IPS-18a (cell line): ENCODE data around the gene MOSMO.
"Not testable (repeated sequence)": the region's sequence is repeated elsewhere in the genome, so short reads cannot be mapped to it uniquely, and the experiment has no call there.

Source experiments
- H3K27ac ChIP-seq: one replicate; pipeline ENCODE4 v1.5.1; 2013; ENCODE audit warnings: low read length
- H3K27me3 ChIP-seq: one replicate; pipeline ENCODE4 v1.6.1; 2013; ENCODE audit warnings: mild to moderate bottlenecking, low read length; ENCODE audit not compliant: control insufficient read depth, insufficient read depth
- H3K36me3 ChIP-seq: one replicate; pipeline ENCODE4 v1.6.1; 2013; ENCODE audit warnings: low read depth, low read length; ENCODE audit not compliant: control insufficient read depth
- H3K4me1 ChIP-seq: one replicate; pipeline ENCODE4 v1.6.1; 2013; ENCODE audit warnings: low read depth, low read length; ENCODE audit not compliant: control insufficient read depth
- H3K4me3 ChIP-seq: one replicate; pipeline ENCODE4 v1.5.1; 2013; ENCODE audit warnings: low read length
- H3K9ac ChIP-seq: one replicate; pipeline ENCODE4 v1.6.1; 2013; ENCODE audit warnings: mild to moderate bottlenecking, low read length, moderate library complexity
- H3K9me3 ChIP-seq: one replicate; pipeline ENCODE4 v1.6.1; 2013; ENCODE audit warnings: low read depth, low read length; ENCODE audit not compliant: control insufficient read depth

Gene MOSMO

DNA sequence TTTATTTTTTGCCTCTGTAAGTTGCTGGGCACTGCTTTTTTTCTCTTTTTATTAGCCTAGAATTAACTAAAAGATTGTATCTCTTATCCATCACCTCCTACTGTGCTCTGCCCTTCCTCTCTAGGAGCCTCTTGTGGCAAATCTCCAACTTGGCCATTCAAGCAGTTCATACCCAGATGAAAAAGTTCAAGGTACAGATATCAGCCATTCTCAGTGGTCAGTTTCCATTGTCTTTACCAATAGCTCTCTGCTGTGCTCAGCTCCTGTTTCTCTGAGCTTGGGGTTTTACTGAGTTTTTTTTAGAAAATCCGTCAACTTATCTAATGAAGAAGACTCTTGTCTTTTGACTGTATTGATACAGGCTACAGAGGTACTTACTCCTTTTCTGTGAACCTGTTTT, 15.6 kb downstream of the MOSMO start:
- Histone ChIP-seq H3K27me3 (no peaks in the 10 kb centered on the region), H3K4me1 (no peaks in the 10 kb centered on the region), H3K9me3 (no peaks in the 10 kb centered on the region), H3K27ac (no peak overlapping the region), H3K4me3 (no peak overlapping the region), H3K36me3 (no peaks in the 10 kb centered on the region), H3K9ac (no peak overlapping the region)

DNA sequence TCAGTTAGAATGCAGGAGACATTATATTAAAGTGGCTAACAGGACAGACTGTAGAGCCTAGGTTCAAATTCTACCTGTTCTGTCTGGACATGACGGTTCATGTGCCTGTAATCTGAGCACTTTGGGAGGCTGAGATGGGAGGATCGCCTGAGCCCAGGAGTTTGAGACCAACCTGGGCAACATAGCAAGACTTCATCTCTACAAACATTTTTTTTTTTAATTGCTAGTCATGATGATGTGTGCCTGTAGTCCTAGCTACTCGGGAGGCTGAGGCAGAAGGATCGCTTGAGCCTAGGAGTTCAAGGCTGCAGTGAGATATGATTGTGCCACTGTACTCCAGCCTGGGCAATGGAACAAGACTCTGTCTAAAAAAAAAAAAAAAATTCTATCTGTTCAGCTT, 16.9 kb downstream of the MOSMO start:
- not testable (repeated sequence) for H3K27ac ChIP-seq, H3K27me3 ChIP-seq, H3K4me3 ChIP-seq, H3K4me1 ChIP-seq, H3K9ac ChIP-seq, H3K36me3 ChIP-seq, H3K9me3 ChIP-seq

DNA sequence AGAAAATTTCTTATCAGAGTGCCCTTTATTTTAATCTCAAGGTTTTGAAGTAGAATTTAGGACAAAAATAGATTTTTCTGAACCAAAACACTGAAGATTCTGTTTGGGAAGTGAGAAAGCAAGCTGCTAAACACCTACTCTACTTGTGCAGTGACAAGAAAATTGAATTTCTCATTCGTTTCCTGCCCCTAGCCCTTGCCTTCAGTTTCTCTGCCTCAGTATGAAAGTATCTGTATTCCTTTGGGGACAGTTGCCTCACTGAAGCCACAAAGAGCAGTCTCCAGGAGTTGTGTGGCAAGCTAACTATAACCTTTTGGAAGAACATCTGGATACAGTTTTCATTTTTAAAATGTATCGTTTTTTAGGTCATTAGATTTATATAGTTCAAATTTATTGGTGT, 19.7 kb downstream of the MOSMO start:
- Histone ChIP-seq H3K4me3 (no peak overlapping the region), H3K36me3 (no peaks in the 10 kb centered on the region), H3K9me3 (no peaks in the 10 kb centered on the region), H3K27me3 (no peaks in the 10 kb centered on the region), H3K4me1 (no peaks in the 10 kb centered on the region), H3K9ac (no peak overlapping the region), H3K27ac (no peak overlapping the region)

DNA sequence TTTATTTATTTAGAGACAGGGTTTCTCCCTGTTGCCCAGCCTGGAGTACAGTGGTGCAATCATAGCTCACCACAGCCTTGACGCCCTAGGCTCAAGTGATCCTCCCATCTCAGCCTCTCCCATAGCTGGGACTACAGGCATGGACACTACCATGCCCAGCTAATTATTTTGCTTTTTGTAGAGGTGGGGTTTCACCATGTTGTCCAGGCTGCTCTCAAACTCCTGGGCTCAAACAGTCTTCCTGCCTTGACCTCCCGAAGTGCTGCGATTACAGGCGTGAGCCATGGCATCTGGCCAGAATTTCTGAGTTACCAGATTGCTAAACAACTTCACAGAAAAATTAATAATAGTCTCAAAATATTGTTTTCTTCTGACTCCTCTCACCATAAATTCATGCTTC, 21.7 kb downstream of the MOSMO start:
- H3K27me3 ChIP-seq, result no peaks in the 10 kb centered on the region
- H3K27ac ChIP-seq, result no peak overlapping the region
- no peak overlapping the region for H3K4me3 ChIP-seq
- no peaks in the 10 kb centered on the region for H3K36me3 ChIP-seq
- H3K9me3 ChIP-seq, result no peaks in the 10 kb centered on the region
- no peaks in the 10 kb centered on the region for H3K4me1 ChIP-seq
- no peak overlapping the region for H3K9ac ChIP-seq

DNA sequence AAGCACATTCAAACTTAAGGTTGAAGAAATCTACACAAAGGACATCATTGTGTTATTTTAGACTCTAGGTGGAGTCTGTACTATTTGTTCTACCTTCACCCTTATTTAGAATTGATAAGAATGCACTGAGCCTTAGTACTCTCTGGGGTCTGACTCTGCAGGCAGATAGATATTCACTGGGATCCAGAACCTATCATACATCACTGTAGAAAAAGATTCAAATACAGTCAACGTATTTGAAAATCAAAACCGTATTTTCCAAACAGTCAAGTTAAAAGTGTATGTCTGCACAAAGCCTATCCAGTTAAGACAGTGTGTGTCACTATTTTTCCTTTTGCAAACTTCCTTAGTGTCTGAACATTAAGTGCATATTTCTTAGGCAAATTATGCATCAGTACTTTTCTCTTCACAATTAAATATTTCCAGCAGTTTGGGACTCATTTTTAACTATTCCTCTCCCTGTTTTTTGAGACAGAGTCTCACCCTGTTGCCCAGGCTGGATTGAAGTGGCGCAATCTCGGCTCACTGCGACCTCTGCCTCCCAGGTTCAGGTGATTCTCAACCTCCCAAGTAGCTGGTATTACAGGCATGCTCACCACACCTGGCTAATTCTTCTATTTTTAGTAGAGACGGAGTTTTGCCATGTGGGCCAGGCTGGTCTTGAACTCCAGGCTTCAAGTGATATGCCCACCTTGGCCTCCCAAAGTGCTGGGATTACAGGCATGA, 22.3 kb downstream of the MOSMO start:
- Histone ChIP-seq H3K9me3 (no peaks in the 10 kb centered on the region), H3K27me3 (no peaks in the 10 kb centered on the region), H3K9ac (no peak overlapping the region), H3K4me3 (no peak overlapping the region), H3K36me3 (no peaks in the 10 kb centered on the region), H3K27ac (no peak overlapping the region), H3K4me1 (peaks cover 4% of the 10 kb centered on the region)

DNA sequence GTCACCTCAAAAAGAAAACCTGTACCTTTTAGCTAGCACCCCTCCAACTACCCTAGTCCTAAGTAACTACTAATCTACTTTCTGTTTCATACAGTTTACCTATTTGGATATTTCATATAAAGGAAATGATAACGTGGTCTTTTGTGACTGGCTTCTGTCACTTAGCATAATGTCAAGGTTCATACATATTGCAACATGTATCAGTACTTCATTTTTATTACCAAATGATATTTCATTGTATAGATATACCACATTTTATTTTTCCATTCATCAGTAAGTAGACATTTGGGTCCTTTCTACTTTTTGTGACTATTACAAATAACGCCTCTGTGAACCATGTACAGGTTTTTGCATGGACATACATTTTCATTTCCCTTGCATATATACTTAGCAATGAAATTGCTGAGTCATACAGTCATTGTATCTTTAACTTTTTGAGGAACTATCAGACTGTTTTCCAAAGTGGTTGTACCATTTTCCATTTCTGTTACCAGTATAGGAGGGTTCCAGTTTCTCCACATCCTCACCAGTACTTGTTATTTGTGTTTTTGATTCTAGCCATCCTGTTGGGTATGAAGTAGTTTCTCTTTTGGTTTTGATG, 23.7 kb downstream of the MOSMO start:
- peaks cover 8% of the 10 kb centered on the region for H3K4me1 ChIP-seq

DNA sequence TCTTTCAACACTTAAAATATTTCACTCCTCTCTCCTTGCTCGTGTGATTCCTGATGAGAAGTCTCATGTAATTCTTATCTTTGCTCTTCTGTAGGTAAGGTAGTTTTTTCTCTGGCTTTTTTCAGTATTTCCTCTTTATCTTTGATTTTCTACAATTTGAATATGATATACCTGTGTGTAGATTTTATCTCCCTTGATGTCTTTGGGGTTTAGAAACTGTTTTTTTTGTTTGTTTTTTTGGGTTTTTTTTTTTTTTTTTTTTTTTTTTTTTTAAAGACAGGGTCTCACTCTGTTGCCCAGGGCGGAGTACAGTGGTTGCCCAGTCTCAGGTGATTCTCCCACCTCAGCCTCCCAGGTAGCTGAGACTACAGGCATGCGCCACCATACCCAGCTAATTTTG, 26.6 kb downstream of the MOSMO start:
- no peaks in the 10 kb centered on the region for H3K9me3 ChIP-seq
- no peak overlapping the region for H3K9ac ChIP-seq
- no peaks in the 10 kb centered on the region for H3K27me3 ChIP-seq
- no peaks in the 10 kb centered on the region for H3K36me3 ChIP-seq
- peaks cover 8% of the 10 kb centered on the region for H3K4me1 ChIP-seq
- no peak overlapping the region for H3K4me3 ChIP-seq
- no peak overlapping the region for H3K27ac ChIP-seq

More for the DNA sequence above, 23.7 kb downstream of the MOSMO start:
- Histone ChIP-seq H3K4me3 (no peak overlapping the region), H3K9me3 (no peaks in the 10 kb centered on the region), H3K36me3 (no peaks in the 10 kb centered on the region), H3K27me3 (no peaks in the 10 kb centered on the region), H3K27ac (no peak overlapping the region), H3K9ac (no peak overlapping the region)

DNA sequence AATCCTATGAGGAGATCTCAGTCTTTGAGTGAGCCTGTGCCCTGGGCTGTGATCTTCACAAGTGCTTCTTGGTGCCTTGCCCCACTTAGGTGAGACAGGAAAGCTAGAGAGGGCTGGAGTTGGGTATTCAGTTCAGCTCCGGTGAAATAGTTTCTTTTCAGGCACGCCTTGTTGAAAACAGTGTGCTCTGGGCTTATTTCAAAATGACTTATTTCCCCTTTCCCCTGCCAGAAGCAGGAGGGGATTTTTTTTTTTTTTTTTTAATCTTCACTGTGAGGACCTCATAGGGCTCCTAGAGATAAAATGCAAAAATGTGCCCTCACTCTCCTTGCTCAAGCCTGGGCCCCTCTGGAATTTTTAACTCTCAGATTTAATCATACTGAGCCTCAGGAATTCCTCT, 27.2 kb downstream of the MOSMO start:
- no peak overlapping the region for H3K4me3 ChIP-seq
- H3K27ac ChIP-seq, result no peak overlapping the region
- no peaks in the 10 kb centered on the region for H3K27me3 ChIP-seq
- H3K4me1 ChIP-seq, result peaks cover 8% of the 10 kb centered on the region
- H3K36me3 ChIP-seq, result no peaks in the 10 kb centered on the region
- no peak overlapping the region for H3K9ac ChIP-seq
- no peaks in the 10 kb centered on the region for H3K9me3 ChIP-seq

DNA sequence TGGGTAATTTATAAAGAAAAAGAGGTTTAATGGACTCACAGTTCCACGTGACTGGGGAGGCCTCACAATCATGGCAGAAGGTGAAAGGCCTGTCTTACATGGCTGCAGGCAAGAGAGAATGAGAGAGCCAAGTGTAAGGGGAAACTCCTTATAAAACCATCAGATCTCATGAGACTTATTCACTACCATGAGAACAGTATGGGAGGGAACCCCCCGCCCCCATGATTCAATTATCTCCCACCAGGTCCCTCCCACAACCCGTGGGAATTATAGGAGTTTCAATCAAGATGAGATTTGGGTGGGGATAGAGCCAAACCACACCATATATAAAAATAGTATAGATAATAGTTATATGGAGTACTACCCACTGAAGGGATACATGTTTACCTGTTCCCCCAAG, 36.0 kb downstream of the MOSMO start:
- not testable (repeated sequence) for H3K9ac ChIP-seq, H3K36me3 ChIP-seq, H3K4me3 ChIP-seq, H3K27ac ChIP-seq, H3K27me3 ChIP-seq, H3K9me3 ChIP-seq, H3K4me1 ChIP-seq

DNA sequence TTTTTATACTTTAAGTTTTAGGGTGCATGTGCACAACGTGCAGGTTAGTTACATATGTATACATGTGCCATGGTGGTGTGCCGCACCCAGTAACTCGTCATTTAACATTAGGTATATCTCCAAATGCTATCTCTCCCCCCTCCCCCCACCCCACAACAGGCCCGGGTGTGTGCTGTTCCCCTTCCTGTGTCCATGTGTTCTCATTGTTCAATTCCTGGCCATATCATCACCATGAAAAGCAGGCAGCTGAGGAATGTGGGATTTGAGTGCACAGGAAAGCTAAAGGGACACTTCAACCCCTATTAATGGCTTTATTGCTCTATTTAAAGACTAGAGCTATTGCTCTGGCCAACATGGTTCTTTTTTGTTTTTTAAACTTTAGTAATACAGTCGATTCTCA, 38.0 kb downstream of the MOSMO start:
- H3K36me3 ChIP-seq, H3K4me3 ChIP-seq, H3K9ac ChIP-seq, H3K4me1 ChIP-seq, H3K27ac ChIP-seq, H3K27me3 ChIP-seq, H3K9me3 ChIP-seq: not testable (repeated sequence)

DNA sequence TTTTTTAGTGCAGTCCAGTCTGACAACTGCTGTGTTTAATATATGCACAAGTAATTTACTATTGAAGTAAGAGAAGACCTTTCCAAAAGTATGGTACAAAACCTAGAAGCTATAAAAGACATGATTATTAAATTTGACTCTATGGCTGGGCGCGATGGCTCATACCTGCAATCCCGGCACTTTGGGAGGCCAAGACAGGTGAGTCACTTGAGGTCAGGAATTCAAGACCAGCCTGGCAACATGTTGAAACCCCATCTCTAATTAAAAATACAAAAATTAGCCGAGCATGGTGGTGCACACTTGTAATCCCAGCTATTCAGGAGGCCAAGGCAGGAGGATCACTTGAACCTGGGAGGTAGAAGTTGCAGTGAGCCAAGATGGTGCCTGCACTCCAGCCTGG, 43.1 kb downstream of the MOSMO start:
- Histone ChIP-seq H3K27me3 (no peaks in the 10 kb centered on the region), H3K9ac (no peak overlapping the region), H3K27ac (no peak overlapping the region), H3K9me3 (no peaks in the 10 kb centered on the region), H3K4me3 (no peak overlapping the region), H3K36me3 (no peaks in the 10 kb centered on the region), H3K4me1 (no peaks in the 10 kb centered on the region)

DNA sequence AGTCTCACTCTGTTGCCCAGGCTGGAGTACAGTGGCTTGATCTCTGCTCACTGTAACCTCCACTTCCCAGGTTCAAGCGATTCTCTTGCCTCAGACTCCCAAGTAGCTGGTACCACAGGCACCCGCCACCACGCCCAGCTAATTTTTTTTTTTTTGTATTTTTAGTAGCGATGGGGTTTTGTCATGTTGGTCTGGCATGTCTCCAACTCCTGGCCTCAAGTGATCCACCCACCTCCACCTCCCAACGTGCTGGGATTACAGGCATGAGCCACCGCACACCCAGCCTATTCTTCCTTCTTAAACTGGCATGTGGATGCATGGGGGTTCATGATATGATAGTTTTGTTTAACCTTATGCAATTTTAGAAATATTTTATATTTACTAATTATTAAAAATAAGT, 45.1 kb downstream of the MOSMO start:
- no peak overlapping the region for H3K9ac ChIP-seq
- no peaks in the 10 kb centered on the region for H3K4me1 ChIP-seq
- H3K9me3 ChIP-seq, result no peaks in the 10 kb centered on the region
- H3K27ac ChIP-seq, result no peak overlapping the region
- H3K4me3 ChIP-seq, result no peak overlapping the region
- H3K36me3 ChIP-seq, result no peaks in the 10 kb centered on the region
- H3K27me3 ChIP-seq, result no peaks in the 10 kb centered on the region
